ENCODE results near the gene PCGF6.

Gene PCGF6

GRCh38 chr10:103254538-103255325 lies 96.2 kb downstream of the PCGF6 start:
- no peak for DNase-seq

- DNase-seq: no peak
Measured at GRCh38 chr10:103254113-103254512, 96.8 kb downstream of the PCGF6 start.
